H1 (cell line): Measurements from ENCODE around the gene RPL6. TPM values are rescaled to one million over a fixed set of nuclear protein-coding genes. Genes with fewer than 3 reads are reported as not detected.

Source experiments
- BCL11A ChIP-seq, 2 experiments: IDR thresholded peaks; one replicate each; pipeline ENCODE4 v1.6.1; 2011; ENCODE audit warnings: low read depth in 2 of 2, low read length in 2 of 2, mild to moderate bottlenecking in 2 of 2
- polyA plus RNA-seq, 7 experiments: library from polyadenylated mRNA; depleted of rRNA in 3 of 7; stranded (reverse) in 5 of 7; unstranded in 2 of 7; fragments of >200 nt in 5 of 7; fragments of 200-250 nt in 2 of 7; gene quantifications; 1 replicate in 5 of 7; 2 replicates in 1 of 7; 4 replicates in 1 of 7; pipeline versions ENCODE4 v1.2.1 to v1.2.3, GENCODE V29; 2011 to 2013; ENCODE audit warnings: missing spikeins in 2 of 7, mixed read lengths in 2 of 7
- total RNA-seq: library from RNA; stranded (reverse); fragmentation: NEBNext Ultra II Directional; extraction: Animal tissue kit (Norgen Biotek cat#: 25700); gene quantifications from 2 replicates; pipeline ENCODE4 v1.2.1, GENCODE V29; 2021

RPL6 gene
- total and polyA plus RNA-seq, 2 of the 8 experiments (the other 6 are each of a cell fraction or from before 2014, with no cell fraction given): 1,073 to 1,643 TPM

GRCh38 chr12:112422531-112422930 lies 13.1 kb upstream of the RPL6 start (continued):
- no peak for TF ChIP-seq BCL11A (IDR thresholded peaks at IDR 0.05; ENCODE audit: low read depth in 2 of 2, low read length in 2 of 2)
